ENCODE data around the gene CLPSL1. TPM values are rescaled to one million over a fixed set of nuclear protein-coding genes. Genes with fewer than 3 reads are reported as not detected.

Gene CLPSL1
- total RNA-seq, 1 experiment from 2014 or later: not detected

GRCh38 chr6:35739645-35740524, 40.9 kb upstream of the CLPSL1 start:
- Mint-ChIP-seq H3K27me3 (ENCODE audit: unreplicated experiment) (no peaks in the 10 kb centered on the region), H3K4me1 (ENCODE audit: low read depth, unreplicated experiment) (peaks cover 16% of the 10 kb centered on the region), H3K4me3 (ENCODE audit: low read depth, unreplicated experiment) (no peak overlapping the region), H3K36me3 (ENCODE audit: insufficient read depth, unreplicated experiment) (no peaks in the 10 kb centered on the region), H3K9me3 (ENCODE audit: low read depth, unreplicated experiment) (no peaks in the 10 kb centered on the region), H3K27ac (ENCODE audit: unreplicated experiment) (no peak overlapping the region)
- BruUV-seq (replicated peaks): no TSS peak
- no peak for DNase-seq
- intact Hi-C loops (cut with micrococcal nuclease; ENCODE audit: unreplicated experiment): loop anchor here (5.0 kb wide), 2 partner anchors 53 to 138 kb away; partner anchors contain the start of gene FKBP5
- CTCF ChIA-PET: interaction anchor here (0.7 kb wide), 1 partner anchor 138 kb away, joined by 7 read pairs; no protein-coding TSS in a partner anchor
- TF ChIP-seq, protein P1, sequence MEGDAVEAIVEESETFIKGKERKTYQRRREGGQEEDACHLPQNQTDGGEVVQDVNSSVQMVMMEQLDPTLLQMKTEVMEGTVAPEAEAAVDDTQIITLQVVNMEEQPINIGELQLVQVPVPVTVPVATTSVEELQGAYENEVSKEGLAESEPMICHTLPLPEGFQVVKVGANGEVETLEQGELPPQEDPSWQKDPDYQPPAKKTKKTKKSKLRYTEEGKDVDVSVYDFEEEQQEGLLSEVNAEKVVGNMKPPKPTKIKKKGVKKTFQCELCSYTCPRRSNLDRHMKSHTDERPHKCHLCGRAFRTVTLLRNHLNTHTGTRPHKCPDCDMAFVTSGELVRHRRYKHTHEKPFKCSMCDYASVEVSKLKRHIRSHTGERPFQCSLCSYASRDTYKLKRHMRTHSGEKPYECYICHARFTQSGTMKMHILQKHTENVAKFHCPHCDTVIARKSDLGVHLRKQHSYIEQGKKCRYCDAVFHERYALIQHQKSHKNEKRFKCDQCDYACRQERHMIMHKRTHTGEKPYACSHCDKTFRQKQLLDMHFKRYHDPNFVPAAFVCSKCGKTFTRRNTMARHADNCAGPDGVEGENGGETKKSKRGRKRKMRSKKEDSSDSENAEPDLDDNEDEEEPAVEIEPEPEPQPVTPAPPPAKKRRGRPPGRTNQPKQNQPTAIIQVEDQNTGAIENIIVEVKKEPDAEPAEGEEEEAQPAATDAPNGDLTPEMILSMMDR (IDR thresholded peaks at IDR 0.05; ENCODE audit: unreplicated experiment): no peak

DNA sequence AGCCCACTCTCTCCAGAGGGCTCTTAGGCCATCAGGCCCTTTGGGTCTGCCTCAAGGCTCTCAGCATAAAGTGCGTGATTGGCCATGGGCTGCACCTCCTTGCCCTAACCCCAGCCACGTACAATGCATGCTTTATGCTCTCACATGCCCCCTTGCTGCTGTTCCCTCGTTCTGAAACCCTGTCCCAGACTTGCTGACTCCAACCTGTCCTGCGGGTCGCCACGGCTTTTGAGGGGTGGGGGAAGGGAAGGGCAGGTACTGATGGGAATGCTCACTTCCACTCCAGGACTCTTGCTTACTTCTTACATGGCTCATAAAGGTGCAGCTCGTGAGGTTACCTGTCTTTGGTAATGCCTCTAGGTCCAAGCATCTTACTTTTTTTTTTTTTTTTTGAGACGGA, 38.0 kb upstream of the CLPSL1 start:
- no TSS peak for BruUV-seq (replicated peaks)
- no peaks in the 10 kb centered on the region for H3K36me3 Mint-ChIP-seq (ENCODE audit: insufficient read depth, unreplicated experiment)
- intact Hi-C loops (cut with micrococcal nuclease; ENCODE audit: unreplicated experiment): no loop called here
- peaks cover 9% of the 10 kb centered on the region for H3K4me1 Mint-ChIP-seq (ENCODE audit: low read depth, unreplicated experiment)
- peaks cover 10% of the 10 kb centered on the region for H3K27me3 Mint-ChIP-seq (ENCODE audit: unreplicated experiment)
- CTCF ChIA-PET: interaction anchor here (0.6 kb wide), 1 partner anchor 454 kb away, joined by 3 read pairs; no protein-coding TSS in a partner anchor
- no peak overlapping the region for H3K27ac Mint-ChIP-seq (ENCODE audit: unreplicated experiment)
- TF ChIP-seq, protein P1 (IDR thresholded peaks at IDR 0.05; ENCODE audit: unreplicated experiment): no peak
- no peak overlapping the region for H3K4me3 Mint-ChIP-seq (ENCODE audit: low read depth, unreplicated experiment)
- H3K9me3 Mint-ChIP-seq (ENCODE audit: low read depth, unreplicated experiment): no peaks in the 10 kb centered on the region
- peak; percentile 45 for DNase-seq

- BruUV-seq (replicated peaks): no TSS peak
- peaks cover 9% of the 10 kb centered on the region for H3K4me1 Mint-ChIP-seq (ENCODE audit: low read depth, unreplicated experiment)
- no peaks in the 10 kb centered on the region for H3K9me3 Mint-ChIP-seq (ENCODE audit: low read depth, unreplicated experiment)
- H3K4me3 Mint-ChIP-seq (ENCODE audit: low read depth, unreplicated experiment): no peak overlapping the region
- CTCF ChIA-PET: no interaction called here
- DNase-seq: no peak
- intact Hi-C loops (cut with micrococcal nuclease; ENCODE audit: unreplicated experiment): no loop called here
- TF ChIP-seq, protein P1 (IDR thresholded peaks at IDR 0.05; ENCODE audit: unreplicated experiment): no peak
- H3K27ac Mint-ChIP-seq (ENCODE audit: unreplicated experiment): no peak overlapping the region
- peaks cover 10% of the 10 kb centered on the region for H3K27me3 Mint-ChIP-seq (ENCODE audit: unreplicated experiment)
- no peaks in the 10 kb centered on the region for H3K36me3 Mint-ChIP-seq (ENCODE audit: insufficient read depth, unreplicated experiment)
Measured at GRCh38 chr6:35745509-35745908, 35.3 kb upstream of the CLPSL1 start.

GRCh38 chr6:35746516-35746915, 34.3 kb upstream of the CLPSL1 start:
- Mint-ChIP-seq H3K4me3 (ENCODE audit: low read depth, unreplicated experiment) (no peak overlapping the region), H3K27me3 (ENCODE audit: unreplicated experiment) (peaks cover 12% of the 10 kb centered on the region), H3K36me3 (ENCODE audit: insufficient read depth, unreplicated experiment) (no peaks in the 10 kb centered on the region), H3K4me1 (ENCODE audit: low read depth, unreplicated experiment) (peaks cover 9% of the 10 kb centered on the region), H3K27ac (ENCODE audit: unreplicated experiment) (no peak overlapping the region), H3K9me3 (ENCODE audit: low read depth, unreplicated experiment) (no peaks in the 10 kb centered on the region)
- DNase-seq: no peak
- no TSS peak for BruUV-seq (replicated peaks)
- TF ChIP-seq, protein P1 (IDR thresholded peaks at IDR 0.05; ENCODE audit: unreplicated experiment): no peak
- CTCF ChIA-PET: interaction anchor here (1.0 kb wide), 1 partner anchor 9 kb away, joined by 3 read pairs; the partner anchor contains the start of gene ARMC12
- intact Hi-C loops (cut with micrococcal nuclease; ENCODE audit: unreplicated experiment): no loop called here

All from Calu3 (cell line).